K562 (cell line): Measurements from ENCODE around the gene STARD13. TPM values are rescaled to one million over a fixed set of nuclear protein-coding genes. Genes with fewer than 3 reads are reported as not detected.

Experiments
- ATAC-seq: fragments of 200-7000 bp; cut with Tn5 transposase; 3 replicates; pipeline ENCODE4 v1.9.1; 2020; ENCODE audit warnings: moderate library complexity
- BruUV-seq: library from RNA; stranded (reverse); fragments of 400-500 nt; replicated peaks from 2 replicates; lab custom pipeline; 2021; lab: Mats Ljungman, UMichigan
- CTCF ChIA-PET: fragments of 300-600 bp; formaldehyde crosslinking; extraction: SDS; loops from one replicate; lab custom pipeline; 2021; ENCODE audit warnings: low intra/inter-chr PET ratio; lab: Yijun Ruan, JAX
- POLR2A ChIA-PET: fragments of 300-600, 350-650 bp; sonication (Branson Sonifier 250); formaldehyde crosslinking; extraction: SDS; loops from one replicate; lab custom pipeline; 2021; ENCODE audit warnings: antibody characterized with exemption, inconsistent platforms; lab: Yijun Ruan, JAX
- DNase-seq, 4 experiments: peaks; one replicate each; pipeline versions ENCODE4 v3.0.0 to v3.0.0-alpha.2; 2011 to 2018; ENCODE audit warnings: low spot score in 3 of 4, mixed read lengths in 3 of 4; ENCODE audit errors: extremely low read depth in 1 of 4
- FAIRE-seq: peaks from 2 replicates; lab custom pipeline; 2011; peaks lifted over from hg19 to GRCh38; lab: Jason Lieb, UNC
- H2AFZ ChIP-seq: 2 replicates; pipeline ENCODE4 v1.6.0; 2011; ENCODE audit warnings: low read depth, low read length, control low read depth, inconsistent platforms
- H3K27ac ChIP-seq: fragments of 200-600 bp; 3 replicates; pipeline ENCODE4 v1.8.0; 2011; ENCODE audit warnings: low read depth, mild to moderate bottlenecking, control low read depth, inconsistent platforms, low read length, moderate library complexity, mixed read lengths; ENCODE audit errors: extremely low read depth
- H3K27me3 ChIP-seq, 2 experiments: fragments of 300-600 bp in 1 of 2; 2 replicates in 1 of 2; 3 replicates in 1 of 2; pipeline versions ENCODE4 v1.6.0 to v1.8.0; 2011; ENCODE audit warnings: inconsistent platforms in 2 of 2, low read length in 2 of 2, mild to moderate bottlenecking in 1 of 2, mixed read lengths in 1 of 2, moderate library complexity in 1 of 2; ENCODE audit not compliant: control insufficient read depth in 2 of 2, insufficient read depth in 2 of 2
- H3K36me3 ChIP-seq: fragments of 300-600 bp; 3 replicates; pipeline ENCODE4 v1.8.0; 2011; ENCODE audit warnings: mild to moderate bottlenecking, low read length, inconsistent platforms; ENCODE audit not compliant: control insufficient read depth, insufficient read depth
- H3K4me1 ChIP-seq, 2 experiments: fragments of 200-600 bp in 1 of 2; replicated peaks in 1 of 2; 2 replicates in 1 of 2; 3 replicates in 1 of 2; pipeline versions ENCODE4 v1.5.1 to v1.8.0; 2011; ENCODE audit warnings: inconsistent platforms in 2 of 2, low read length in 2 of 2, mild to moderate bottlenecking in 1 of 2, mixed read lengths in 1 of 2, moderate library complexity in 1 of 2; ENCODE audit not compliant: control insufficient read depth in 2 of 2, insufficient read depth in 2 of 2
- H3K4me2 ChIP-seq: 2 replicates; pipeline ENCODE4 v1.6.1; 2011; ENCODE audit warnings: low read length, control low read depth, inconsistent platforms, mixed read lengths; ENCODE audit not compliant: insufficient read depth
- H3K4me3 ChIP-seq: fragments of 200-600 bp; sonication (generic), shearing (Covaris generic); 2 replicates; pipeline ENCODE4 v1.5.1; 2016; ENCODE audit warnings: control low read depth, inconsistent platforms
- H3K79me2 ChIP-seq: fragments of 200-600 bp; 3 replicates; pipeline ENCODE4 v1.8.0; 2011; ENCODE audit warnings: low read length, inconsistent platforms; ENCODE audit not compliant: control insufficient read depth, insufficient read depth
- H3K9ac ChIP-seq, 2 experiments: 2 replicates each; pipeline versions ENCODE4 v1.6.0 to v1.6.1; 2011; ENCODE audit warnings: low read depth in 2 of 2, low read length in 2 of 2, control low read depth in 1 of 2, inconsistent platforms in 1 of 2, mild to moderate bottlenecking in 1 of 2, mixed read lengths in 1 of 2; ENCODE audit not compliant: insufficient read depth in 1 of 2
- H3K9me1 ChIP-seq: one replicate; pipeline ENCODE4 v1.6.0; 2011; ENCODE audit warnings: inconsistent platforms, mild to moderate bottlenecking, low read length, moderate library complexity; ENCODE audit not compliant: control insufficient read depth, insufficient read depth
- H3K9me3 ChIP-seq: replicated peaks from 2 replicates; pipeline ENCODE4 v1.5.1; 2011; ENCODE audit warnings: low read depth, low read length, inconsistent platforms; ENCODE audit not compliant: control insufficient read depth, insufficient read depth
- H4K20me1 ChIP-seq: replicated peaks from 2 replicates; pipeline ENCODE4 v1.6.1; 2011; ENCODE audit warnings: low read length, inconsistent platforms, mixed read lengths; ENCODE audit not compliant: control insufficient read depth, insufficient read depth
- ELF1 ChIP-seq: fragments of 200-800 bp; sonication (Bioruptor generic); IDR thresholded peaks from 2 replicates; pipeline ENCODE4 v1.6.1; 2016; ENCODE audit warnings: missing genetic modification characterization, missing compliant biosample characterization
- HCFC1 ChIP-seq: IDR thresholded peaks from 2 replicates; pipeline ENCODE4 v1.6.1; 2012; ENCODE audit warnings: low read depth, low read length, improper control_type of control experiment
- MYC ChIP-seq, 2 experiments: fragments of 250-450 bp in 1 of 2; sonication (Bioruptor Pico) in 1 of 2; IDR thresholded peaks; 2 replicates each; pipeline versions ENCODE4 v1.5.1 to v1.6.1; 2012 to 2021; ENCODE audit warnings: low read depth in 2 of 2, borderline replicate concordance in 1 of 2, improper control_type of control experiment in 1 of 2, low read length in 1 of 2, mild to moderate bottlenecking in 1 of 2, moderate library complexity in 1 of 2
- NFE2 ChIP-seq: IDR thresholded peaks from 2 replicates; pipeline ENCODE4 v1.6.1; 2014; ENCODE audit warnings: antibody characterized with exemption, low read depth
- NONO ChIP-seq, 2 experiments: fragments of 200-400 bp in 1 of 2; fragments of 450-650 bp in 1 of 2; formaldehyde crosslinking in 1 of 2; IDR thresholded peaks; 2 replicates each; pipeline ENCODE4 v1.6.1; 2017; ENCODE audit warnings: low read depth in 2 of 2, mild to moderate bottlenecking in 2 of 2, moderate library complexity in 2 of 2, low read length in 1 of 2
- NR2C2 ChIP-seq, 2 experiments: fragments of 200-800 bp in 1 of 2; sonication (Bioruptor generic) in 1 of 2; sonication (generic) in 1 of 2; formaldehyde crosslinking in 1 of 2; IDR thresholded peaks; 2 replicates each; pipeline versions ENCODE4 v1.6.1 to v1.8.0; 2016 to 2022; ENCODE audit warnings: mild to moderate bottlenecking in 1 of 2, missing compliant biosample characterization in 1 of 2, missing genetic modification characterization in 1 of 2, missing genetic modification reagents in 1 of 2
- POLR2AphosphoS2 ChIP-seq: IDR thresholded peaks from 2 replicates; pipeline ENCODE4 v1.6.1; 2012; ENCODE audit warnings: low read length, improper control_type of control experiment
- POLR3G ChIP-seq: IDR thresholded peaks from 2 replicates; pipeline ENCODE4 v1.6.1; 2011; ENCODE audit not compliant: insufficient read length, insufficient replicate concordance; ENCODE audit errors: extremely low read depth
- SMAD3 ChIP-seq: fragments of 450-650 bp; formaldehyde crosslinking; conservative IDR thresholded peaks from 2 replicates; pipeline ENCODE4 v1.4.0; 2020; ENCODE audit warnings: mild to moderate bottlenecking
- SREBF1 ChIP-seq: fragments of 150-350 bp; IDR thresholded peaks from 2 replicates; pipeline ENCODE4 v1.6.1; 2014; ENCODE audit warnings: antibody characterized with exemption, low read depth, low read length, borderline replicate concordance
- TCF7 ChIP-seq: sonication (generic); IDR thresholded peaks from 2 replicates; pipeline ENCODE4 v1.6.1; 2016; ENCODE audit warnings: antibody characterized with exemption, borderline replicate concordance
- ZC3H11A ChIP-seq: IDR thresholded peaks from 2 replicates; pipeline ENCODE4 v1.6.1; 2012; ENCODE audit warnings: low read depth, low read length, improper control_type of control experiment
- ZFP36 ChIP-seq: fragments of 150-350 bp; IDR thresholded peaks from 2 replicates; pipeline ENCODE4 v1.6.1; 2018; ENCODE audit warnings: low read length, low read depth; ENCODE audit not compliant: partially characterized antibody
- ZNF398 ChIP-seq: fragments of 250-450 bp; sonication (Bioruptor Pico); IDR thresholded peaks from 2 replicates; pipeline ENCODE4 v1.8.0; 2021; ENCODE audit warnings: moderate library complexity, mild to moderate bottlenecking, inconsistent platforms
- ZNF507 ChIP-seq: conservative IDR thresholded peaks from 2 replicates; pipeline ENCODE4 v1.6.1; 2017; ENCODE audit warnings: missing genetic modification characterization, missing compliant biosample characterization
- WGBS: fragments of 100-300 bp; shearing (Covaris generic); methylation state at CpG from one replicate; pipeline ENCODE4 v1.1.6; 2016; ENCODE audit warnings: low coverage, mixed read lengths; ENCODE audit not compliant: insufficient coverage; ENCODE audit errors: missing lambda C conversion rate; 5-methylcytosine and 5-hydroxymethylcytosine counted together
- in situ Hi-C: fragments of 300-500 bp; cut with MboI; formaldehyde crosslinking; loops from 4 replicates; pipeline ENCODE4 v1.15.0; 2018; ENCODE audit warnings: inconsistent platforms, mixed read lengths
- intact Hi-C: fragments of 100-400 bp; cut with micrococcal nuclease; formaldehyde crosslinking; loops from 2 replicates; pipeline ENCODE4 v1.14.2; 2022
- polyA plus RNA-seq, 8 experiments: library from polyadenylated mRNA; depleted of rRNA in 4 of 8; stranded (reverse) in 5 of 8; unstranded in 3 of 8; fragments of >200 nt; fragmentation: Nextera tagmentation in 2 of 8; fragmentation: Illumina TruSeq in 1 of 8; extraction: Ambion mirVana in 2 of 8; extraction: Trizol in 1 of 8; gene quantifications; 2 replicates each; pipeline versions ENCODE4 v1.2.1 to v1.2.3, GENCODE V29; 2011 to 2014; ENCODE audit warnings: inconsistent platforms in 1 of 8, missing spikeins in 1 of 8
- total RNA-seq, 7 experiments: library from RNA; depleted of rRNA in 6 of 7; stranded (reverse); fragments of >200 nt in 6 of 7; fragmentation: Illumina TruSeq in 2 of 7; extraction: Trizol in 2 of 7; gene quantifications; 2 replicates each; pipeline versions ENCODE4 v1.2.1 to v1.2.3, GENCODE V29; 2011 to 2021; ENCODE audit warnings: low replicate concordance in 1 of 7
- TF ChIP-seq, protein P1 (sequence below): fragments of 150-350 bp; IDR thresholded peaks from 2 replicates; pipeline ENCODE4 v1.6.1; 2014; ENCODE audit warnings: low read depth, mild to moderate bottlenecking, low read length, borderline replicate concordance
- TF ChIP-seq, protein P2 (sequence below), 2 experiments: fragments of 450-650 bp in 1 of 2; sonication (generic) in 1 of 2; formaldehyde crosslinking; conservative IDR thresholded peaks; 2 replicates each; pipeline versions ENCODE4 v1.4.0 to v1.8.1; 2020 to 2022; ENCODE audit warnings: mild to moderate bottlenecking in 1 of 2, missing genetic modification reagents in 1 of 2

The STARD13 gene
- total and polyA plus RNA-seq, 9 of the 15 experiments (the other 6 are each of a cell fraction or from before 2014, with no cell fraction given) = 0.11 TPM; not detected in 8

GRCh38 chr13:33101835-33102234 is 183.7 kb downstream of the STARD13 start:
- H4K20me1 ChIP-seq = no peaks in the 10 kb centered on the region
- WGBS = 0% methylated on average over 2 of the region's 2 CpGs
- ChIA-PET CTCF (no interaction called here), POLR2A (no interaction called here)
- no peak for ATAC-seq
- no TSS peak for BruUV-seq
- no peaks in the 10 kb centered on the region for H3K27me3 ChIP-seq
- H3K9me1 ChIP-seq = no peaks in the 10 kb centered on the region
- DNase-seq = no peak
- H3K9ac ChIP-seq = no peak overlapping the region
- intact Hi-C loops = no loop called here
- H3K4me2 ChIP-seq = no peak overlapping the region
- no peak overlapping the region for H3K4me3 ChIP-seq
- no peaks in the 10 kb centered on the region for H3K36me3 ChIP-seq
- no peaks in the 10 kb centered on the region for H3K9me3 ChIP-seq
- FAIRE-seq = no peak
- H3K27ac ChIP-seq = no peak overlapping the region
- H2AFZ ChIP-seq = no peak overlapping the region
- H3K79me2 ChIP-seq = no peaks in the 10 kb centered on the region
- in situ Hi-C loops = no loop called here
- no peaks in the 10 kb centered on the region for H3K4me1 ChIP-seq
- no peak for TF ChIP-seq MYC (IDR thresholded peaks at IDR 0.05; ENCODE audit: low read depth, low read length)
- no peak for TF ChIP-seq MYC (CRISPR knock-in tag; IDR thresholded peaks at IDR 0.05; ENCODE audit: borderline replicate concordance, low read depth)
- no peak for TF ChIP-seq TCF7
- TF ChIP-seq SREBF1 = no peak
- TF ChIP-seq ZFP36 = no peak
- no peak for TF ChIP-seq ZNF507 (tag)
- TF ChIP-seq, protein P1, sequence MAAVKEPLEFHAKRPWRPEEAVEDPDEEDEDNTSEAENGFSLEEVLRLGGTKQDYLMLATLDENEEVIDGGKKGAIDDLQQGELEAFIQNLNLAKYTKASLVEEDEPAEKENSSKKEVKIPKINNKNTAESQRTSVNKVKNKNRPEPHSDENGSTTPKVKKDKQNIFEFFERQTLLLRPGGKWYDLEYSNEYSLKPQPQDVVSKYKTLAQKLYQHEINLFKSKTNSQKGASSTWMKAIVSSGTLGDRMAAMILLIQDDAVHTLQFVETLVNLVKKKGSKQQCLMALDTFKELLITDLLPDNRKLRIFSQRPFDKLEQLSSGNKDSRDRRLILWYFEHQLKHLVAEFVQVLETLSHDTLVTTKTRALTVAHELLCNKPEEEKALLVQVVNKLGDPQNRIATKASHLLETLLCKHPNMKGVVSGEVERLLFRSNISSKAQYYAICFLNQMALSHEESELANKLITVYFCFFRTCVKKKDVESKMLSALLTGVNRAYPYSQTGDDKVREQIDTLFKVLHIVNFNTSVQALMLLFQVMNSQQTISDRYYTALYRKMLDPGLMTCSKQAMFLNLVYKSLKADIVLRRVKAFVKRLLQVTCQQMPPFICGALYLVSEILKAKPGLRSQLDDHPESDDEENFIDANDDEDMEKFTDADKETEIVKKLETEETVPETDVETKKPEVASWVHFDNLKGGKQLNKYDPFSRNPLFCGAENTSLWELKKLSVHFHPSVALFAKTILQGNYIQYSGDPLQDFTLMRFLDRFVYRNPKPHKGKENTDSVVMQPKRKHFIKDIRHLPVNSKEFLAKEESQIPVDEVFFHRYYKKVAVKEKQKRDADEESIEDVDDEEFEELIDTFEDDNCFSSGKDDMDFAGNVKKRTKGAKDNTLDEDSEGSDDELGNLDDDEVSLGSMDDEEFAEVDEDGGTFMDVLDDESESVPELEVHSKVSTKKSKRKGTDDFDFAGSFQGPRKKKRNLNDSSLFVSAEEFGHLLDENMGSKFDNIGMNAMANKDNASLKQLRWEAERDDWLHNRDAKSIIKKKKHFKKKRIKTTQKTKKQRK = no peak
- TF ChIP-seq, protein P2, sequence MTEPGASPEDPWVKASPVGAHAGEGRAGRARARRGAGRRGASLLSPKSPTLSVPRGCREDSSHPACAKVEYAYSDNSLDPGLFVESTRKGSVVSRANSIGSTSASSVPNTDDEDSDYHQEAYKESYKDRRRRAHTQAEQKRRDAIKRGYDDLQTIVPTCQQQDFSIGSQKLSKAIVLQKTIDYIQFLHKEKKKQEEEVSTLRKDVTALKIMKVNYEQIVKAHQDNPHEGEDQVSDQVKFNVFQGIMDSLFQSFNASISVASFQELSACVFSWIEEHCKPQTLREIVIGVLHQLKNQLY (CRISPR knock-in tag; conservative IDR thresholded peaks at IDR 0.05) = no peak
- TF ChIP-seq POLR2AphosphoS2 = no peak
- TF ChIP-seq NONO (IDR thresholded peaks at IDR 0.05; ENCODE audit: low read depth in 2 of 2, low read length in 1 of 2) = no peak
- TF ChIP-seq NFE2 = no peak
- no peak for TF ChIP-seq SMAD3 (CRISPR knock-in tag)
- TF ChIP-seq ZC3H11A = no peak
- TF ChIP-seq HCFC1 = no peak
- TF ChIP-seq ZNF398 (CRISPR knock-in tag) = no peak
- TF ChIP-seq NR2C2 (CRISPR knock-in tag; IDR thresholded peaks at IDR 0.05) = no peak
- TF ChIP-seq NR2C2 (tag; IDR thresholded peaks at IDR 0.05) = no peak
- no peak for TF ChIP-seq ELF1 (tag)
- no peak for TF ChIP-seq POLR3G
